Measurements from ENCODE around the gene SPIRE2. TPM values are rescaled to one million over a fixed set of nuclear protein-coding genes. Genes with fewer than 3 reads are reported as not detected.

SPIRE2 gene
- total and polyA plus RNA-seq, 5 donors from 2014 or later: 0.35 TPM; not detected in 4

- no peak overlapping the region for H3K4me3 Mint-ChIP-seq
- Histone ChIP-seq H3K4me1 (ENCODE audit: control insufficient read depth, insufficient read depth, low read length, poor library complexity, severe bottlenecking) (peaks cover 5% of the 10 kb centered on the region), H3K36me3 (ENCODE audit: control insufficient read depth, insufficient read depth, low read length) (no peaks in the 10 kb centered on the region), H3K9me3 (ENCODE audit: control insufficient read depth in 2 of 2, low read length in 2 of 2) (no peaks in the 10 kb centered on the region), H3K27ac (ENCODE audit: insufficient read depth, low read length, poor library complexity, severe bottlenecking) (no peak overlapping the region), H3K4me3 (ENCODE audit: low read depth, low read length) (no peak overlapping the region), H3K27me3 (ENCODE audit: control insufficient read depth, insufficient read depth, low read length) (no peaks in the 10 kb centered on the region)
- DNase-seq (peak in 1 of 3 donors; percentile 29), ATAC-seq (ENCODE audit: low read depth in 2 of 2) (peak in 1 of 2 donors; percentile 57)
- H3K36me3 Mint-ChIP-seq: no peaks in the 10 kb centered on the region
- no peaks in the 10 kb centered on the region for H3K9me3 Mint-ChIP-seq
- peaks cover 0 to 11% (median 0%) of the 10 kb centered on the region in 4 donors for H3K4me1 Mint-ChIP-seq
- H3K27me3 Mint-ChIP-seq: peaks cover 5% of the 10 kb centered on the region
- H3K27ac Mint-ChIP-seq: no peak overlapping the region
Observed at GRCh38 chr16:89845417-89845816, 17.1 kb downstream of the SPIRE2 start.

GRCh38 chr16:89847051-89847939 lies 19.0 kb downstream of the SPIRE2 start:
- Histone ChIP-seq H3K36me3 (ENCODE audit: control insufficient read depth, insufficient read depth, low read length) (no peaks in the 10 kb centered on the region), H3K27me3 (ENCODE audit: control insufficient read depth, insufficient read depth, low read length) (no peaks in the 10 kb centered on the region), H3K4me3 (ENCODE audit: low read depth, low read length) (no peak overlapping the region), H3K27ac (ENCODE audit: insufficient read depth, low read length, poor library complexity, severe bottlenecking) (no peak overlapping the region), H3K9me3 (ENCODE audit: control insufficient read depth in 2 of 2, low read length in 2 of 2) (no peaks in the 10 kb centered on the region), H3K4me1 (ENCODE audit: control insufficient read depth, insufficient read depth, low read length, poor library complexity, severe bottlenecking) (peaks cover 5% of the 10 kb centered on the region)
- no peak for ATAC-seq (ENCODE audit: low read depth in 2 of 2)
- H3K27me3 Mint-ChIP-seq: peaks cover 5% of the 10 kb centered on the region
- H3K27ac Mint-ChIP-seq: no peak overlapping the region
- DNase-seq: no peak
- no peaks in the 10 kb centered on the region for H3K9me3 Mint-ChIP-seq
- peaks cover 0 to 11% (median 0%) of the 10 kb centered on the region in 4 donors for H3K4me1 Mint-ChIP-seq
- no peaks in the 10 kb centered on the region for H3K36me3 Mint-ChIP-seq
- no peak overlapping the region for H3K4me3 Mint-ChIP-seq

- Histone ChIP-seq H3K27ac (ENCODE audit: insufficient read depth, low read length, poor library complexity, severe bottlenecking) (no peak overlapping the region), H3K4me1 (ENCODE audit: control insufficient read depth, insufficient read depth, low read length, poor library complexity, severe bottlenecking) (peaks cover 5% of the 10 kb centered on the region), H3K4me3 (ENCODE audit: low read depth, low read length) (no peak overlapping the region), H3K36me3 (ENCODE audit: control insufficient read depth, insufficient read depth, low read length) (no peaks in the 10 kb centered on the region), H3K27me3 (ENCODE audit: control insufficient read depth, insufficient read depth, low read length) (no peaks in the 10 kb centered on the region), H3K9me3 (ENCODE audit: control insufficient read depth in 2 of 2, low read length in 2 of 2) (no peaks in the 10 kb centered on the region)
- Mint-ChIP-seq H3K27me3 (no peaks in the 10 kb centered on the region), H3K27ac (no peak overlapping the region), H3K9me3 (no peaks in the 10 kb centered on the region), H3K36me3 (no peaks in the 10 kb centered on the region), H3K4me3 (no peak overlapping the region), H3K4me1 (peaks cover 0 to 11% (median 0%) of the 10 kb centered on the region in 4 donors)
- no peak for ATAC-seq (ENCODE audit: low read depth in 2 of 2)
- DNase-seq: no peak
Observed at GRCh38 chr16:89847940-89848297, 19.6 kb downstream of the SPIRE2 start.

- Mint-ChIP-seq H3K27me3 (no peaks in the 10 kb centered on the region), H3K4me3 (no peak overlapping the region), H3K4me1 (peaks cover 0 to 11% (median 0%) of the 10 kb centered on the region in 4 donors), H3K9me3 (no peaks in the 10 kb centered on the region), H3K27ac (no peak overlapping the region), H3K36me3 (no peaks in the 10 kb centered on the region)
- no peak overlapping the region for H3K27ac ChIP-seq (ENCODE audit: insufficient read depth, low read length, poor library complexity, severe bottlenecking)
- no peak overlapping the region for H3K4me3 ChIP-seq (ENCODE audit: low read depth, low read length)
- DNase-seq (no peak), ATAC-seq (ENCODE audit: low read depth in 2 of 2) (no peak)
- no peaks in the 10 kb centered on the region for H3K36me3 ChIP-seq (ENCODE audit: control insufficient read depth, insufficient read depth, low read length)
- H3K9me3 ChIP-seq (ENCODE audit: control insufficient read depth in 2 of 2, low read length in 2 of 2): no peaks in the 10 kb centered on the region
- peaks cover 5% of the 10 kb centered on the region for H3K4me1 ChIP-seq (ENCODE audit: control insufficient read depth, insufficient read depth, low read length, poor library complexity, severe bottlenecking)
- no peaks in the 10 kb centered on the region for H3K27me3 ChIP-seq (ENCODE audit: control insufficient read depth, insufficient read depth, low read length)
Observed at GRCh38 chr16:89848974-89849373, 20.7 kb downstream of the SPIRE2 start.

GRCh38 chr16:89853306-89853993 lies 25.2 kb downstream of the SPIRE2 start:
- Histone ChIP-seq H3K27ac (ENCODE audit: insufficient read depth, low read length, poor library complexity, severe bottlenecking) (no peak overlapping the region), H3K4me3 (ENCODE audit: low read depth, low read length) (no peak overlapping the region), H3K9me3 (ENCODE audit: control insufficient read depth in 2 of 2, low read length in 2 of 2) (no peaks in the 10 kb centered on the region), H3K4me1 (ENCODE audit: control insufficient read depth, insufficient read depth, low read length, poor library complexity, severe bottlenecking) (no peaks in the 10 kb centered on the region), H3K36me3 (ENCODE audit: control insufficient read depth, insufficient read depth, low read length) (no peaks in the 10 kb centered on the region), H3K27me3 (ENCODE audit: control insufficient read depth, insufficient read depth, low read length) (no peaks in the 10 kb centered on the region)
- Mint-ChIP-seq H3K4me3 (no peak overlapping the region), H3K36me3 (no peaks in the 10 kb centered on the region), H3K9me3 (no peaks in the 10 kb centered on the region), H3K27me3 (no peaks in the 10 kb centered on the region), H3K4me1 (no peaks in the 10 kb centered on the region), H3K27ac (no peak overlapping the region)
- ATAC-seq (ENCODE audit: low read depth in 2 of 2) (no peak), DNase-seq (no peak)

- no peak overlapping the region for H3K27ac Mint-ChIP-seq
- no peak overlapping the region for H3K4me3 ChIP-seq (ENCODE audit: low read depth, low read length)
- H3K36me3 Mint-ChIP-seq: no peaks in the 10 kb centered on the region
- no peaks in the 10 kb centered on the region for H3K4me1 Mint-ChIP-seq
- no peaks in the 10 kb centered on the region for H3K36me3 ChIP-seq (ENCODE audit: control insufficient read depth, insufficient read depth, low read length)
- H3K27ac ChIP-seq (ENCODE audit: insufficient read depth, low read length, poor library complexity, severe bottlenecking): no peak overlapping the region
- peaks cover 3% of the 10 kb centered on the region for H3K27me3 Mint-ChIP-seq
- H3K9me3 Mint-ChIP-seq: no peaks in the 10 kb centered on the region
- ATAC-seq (ENCODE audit: low read depth in 2 of 2) (no peak), DNase-seq (no peak)
- H3K4me3 Mint-ChIP-seq: no peak overlapping the region
- no peaks in the 10 kb centered on the region for H3K27me3 ChIP-seq (ENCODE audit: control insufficient read depth, insufficient read depth, low read length)
- H3K4me1 ChIP-seq (ENCODE audit: control insufficient read depth, insufficient read depth, low read length, poor library complexity, severe bottlenecking): peaks cover under 1% of the 10 kb centered on the region
- H3K9me3 ChIP-seq (ENCODE audit: control insufficient read depth in 2 of 2, low read length in 2 of 2): no peaks in the 10 kb centered on the region
Observed at GRCh38 chr16:89855301-89855945, 27.1 kb downstream of the SPIRE2 start.

- Histone ChIP-seq H3K27ac (ENCODE audit: insufficient read depth, low read length, poor library complexity, severe bottlenecking) (no peak overlapping the region), H3K9me3 (ENCODE audit: control insufficient read depth in 2 of 2, low read length in 2 of 2) (no peaks in the 10 kb centered on the region), H3K4me1 (ENCODE audit: control insufficient read depth, insufficient read depth, low read length, poor library complexity, severe bottlenecking) (peaks cover 6% of the 10 kb centered on the region), H3K4me3 (ENCODE audit: low read depth, low read length) (no peak overlapping the region), H3K36me3 (ENCODE audit: control insufficient read depth, insufficient read depth, low read length) (no peaks in the 10 kb centered on the region), H3K27me3 (ENCODE audit: control insufficient read depth, insufficient read depth, low read length) (no peaks in the 10 kb centered on the region)
- no peak for ATAC-seq (ENCODE audit: low read depth in 2 of 2)
- DNase-seq: no peak
- Mint-ChIP-seq H3K27ac (no peak overlapping the region), H3K36me3 (no peaks in the 10 kb centered on the region), H3K4me1 (peaks cover 0 to 4% (median 2%) of the 10 kb centered on the region in 4 donors), H3K27me3 (peaks cover 5% of the 10 kb centered on the region), H3K4me3 (no peak overlapping the region), H3K9me3 (no peaks in the 10 kb centered on the region)
Observed at GRCh38 chr16:89855986-89856385, 27.7 kb downstream of the SPIRE2 start.
